Left renal cortex interstitium (tissue), 4 donors: Measurements from ENCODE around the gene ACBD3. TPM values are rescaled to one million over a fixed set of nuclear protein-coding genes. Genes with fewer than 3 reads are reported as not detected.

Source experiments
- DNase-seq, 4 donors: peaks; one replicate each; pipeline ENCODE4 v3.0.0-alpha.2; 2013; ENCODE audit warnings: low read depth in 4 of 4, low spot score in 2 of 4, missing footprints in 1 of 4
- polyA plus RNA-seq, 4 donors: library from polyadenylated mRNA; unstranded; fragments of 120-200 nt; gene quantifications; one replicate each; pipeline ENCODE4 v1.2.1, GENCODE V29; 2013; ENCODE audit not compliant: insufficient read length in 4 of 4

The ACBD3 gene
- 10 to 100 TPM; 47.3 to 65.4 (median 55.5) TPM for polyA plus RNA-seq

DNA sequence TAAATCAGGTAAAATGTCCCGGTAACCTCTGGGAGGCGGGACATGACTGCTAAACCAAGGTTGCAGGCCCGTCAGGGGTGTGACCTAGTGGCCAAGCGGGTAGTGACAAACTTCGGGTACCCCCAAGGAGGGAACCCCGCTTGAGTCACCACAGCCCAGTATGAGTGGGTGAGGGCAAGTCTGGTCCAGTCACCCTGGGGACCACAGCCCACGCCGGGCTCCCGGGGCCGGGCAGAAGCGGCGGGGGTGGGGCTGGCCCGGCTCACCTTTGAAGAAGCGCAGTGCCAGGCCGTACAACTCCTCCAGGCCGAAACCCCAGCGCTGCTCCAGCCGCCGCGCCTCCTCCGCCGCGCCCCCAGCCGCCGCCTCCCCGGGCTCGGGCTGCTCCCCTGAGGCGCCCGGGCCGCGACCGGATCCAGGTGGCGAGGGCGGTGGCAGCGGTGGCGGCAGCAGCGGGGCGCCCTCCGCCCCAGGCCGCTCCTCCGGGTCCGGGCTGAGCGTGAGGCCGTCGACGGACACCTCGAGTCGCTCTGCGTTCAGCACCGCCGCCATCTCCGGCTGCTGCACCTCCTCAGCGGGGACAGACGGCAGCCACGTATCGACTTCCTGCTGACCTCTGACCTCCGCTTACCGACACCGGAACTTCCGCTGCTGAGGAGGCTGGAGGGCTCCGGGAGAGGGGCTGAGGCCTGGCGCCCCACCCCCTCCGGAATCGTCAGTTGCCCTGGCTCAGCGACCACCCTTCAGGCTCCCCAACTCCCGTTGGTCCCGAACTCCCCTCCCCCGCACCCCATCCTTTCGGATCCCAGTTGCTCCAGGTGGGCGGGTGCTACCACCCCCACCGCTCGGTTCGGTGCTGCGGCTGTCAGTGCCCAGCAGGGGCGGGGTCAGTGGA lies at the start of gene ACBD3:
Gene ACBD3, minus strand, starts transcription at position 618 of the 895 bp plus-strand sequence. Its CDS starts 66 bp downstream, at position 552.
- DNase-seq: peak; percentile 72 to 91 (median 81)

DNA sequence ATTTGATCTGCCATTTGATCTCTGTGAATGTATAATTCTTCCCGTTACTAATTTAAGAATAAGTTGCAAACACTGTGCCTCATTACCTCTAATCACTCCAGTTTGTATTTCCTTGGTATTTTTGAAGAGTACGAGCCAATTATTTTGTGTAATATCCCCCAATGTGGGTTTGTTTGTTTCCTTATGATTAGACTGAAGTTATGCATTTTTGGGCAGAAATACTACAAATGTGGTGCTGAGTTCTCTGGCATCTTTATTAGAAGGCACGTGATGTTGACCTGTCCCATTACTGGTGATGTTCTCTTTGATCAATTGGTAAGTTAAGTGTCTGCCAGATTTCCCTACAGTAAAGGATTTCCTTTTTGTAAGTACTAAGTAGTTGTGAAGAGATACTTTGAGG lies 47.3 kb upstream of the ACBD3 start:
- no peak for DNase-seq

DNA sequence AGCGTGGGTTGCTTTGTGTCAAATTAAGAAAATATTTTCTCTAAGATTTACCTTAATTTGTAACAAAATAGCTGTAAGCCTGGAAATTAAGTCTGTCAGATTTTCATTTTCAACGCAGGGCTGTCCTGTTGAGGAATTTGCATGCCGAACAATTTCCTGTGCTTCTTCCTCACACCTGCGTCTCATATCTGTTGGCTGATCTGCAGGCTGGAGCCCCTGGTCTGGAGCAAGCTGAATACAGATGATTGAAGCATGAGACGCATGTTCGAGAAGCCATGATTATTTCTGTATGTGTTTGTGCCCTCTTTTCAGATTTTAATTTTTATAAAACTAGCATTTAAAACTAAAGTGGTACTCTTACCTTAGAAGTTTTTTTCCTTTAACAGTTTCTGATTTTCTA lies 46.8 kb upstream of the ACBD3 start:
- DNase-seq: no peak

DNA sequence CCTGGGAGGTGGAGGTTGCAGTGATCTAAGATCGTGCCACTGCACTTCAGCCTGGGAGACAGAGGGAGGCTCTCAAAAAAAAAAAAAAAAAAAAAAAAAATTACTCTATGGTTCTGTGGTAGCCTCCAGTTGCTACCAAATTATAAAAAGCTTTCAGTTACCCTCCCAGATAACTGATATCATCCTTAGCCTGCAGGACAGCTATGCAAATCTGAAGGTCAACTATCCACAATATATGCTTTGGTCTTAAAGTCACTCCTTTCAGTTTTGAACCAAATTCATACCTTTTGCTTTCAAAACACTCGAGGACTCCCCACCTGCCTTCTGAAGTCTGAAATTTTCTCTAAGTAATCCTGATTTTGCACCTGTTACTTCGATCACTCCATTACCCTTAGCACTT lies 40.1 kb upstream of the ACBD3 start:
- no peak for DNase-seq

- no peak for DNase-seq
These were observed 37.3 kb upstream of the ACBD3 start for GRCh38 chr1:226223786-226224244.

DNA sequence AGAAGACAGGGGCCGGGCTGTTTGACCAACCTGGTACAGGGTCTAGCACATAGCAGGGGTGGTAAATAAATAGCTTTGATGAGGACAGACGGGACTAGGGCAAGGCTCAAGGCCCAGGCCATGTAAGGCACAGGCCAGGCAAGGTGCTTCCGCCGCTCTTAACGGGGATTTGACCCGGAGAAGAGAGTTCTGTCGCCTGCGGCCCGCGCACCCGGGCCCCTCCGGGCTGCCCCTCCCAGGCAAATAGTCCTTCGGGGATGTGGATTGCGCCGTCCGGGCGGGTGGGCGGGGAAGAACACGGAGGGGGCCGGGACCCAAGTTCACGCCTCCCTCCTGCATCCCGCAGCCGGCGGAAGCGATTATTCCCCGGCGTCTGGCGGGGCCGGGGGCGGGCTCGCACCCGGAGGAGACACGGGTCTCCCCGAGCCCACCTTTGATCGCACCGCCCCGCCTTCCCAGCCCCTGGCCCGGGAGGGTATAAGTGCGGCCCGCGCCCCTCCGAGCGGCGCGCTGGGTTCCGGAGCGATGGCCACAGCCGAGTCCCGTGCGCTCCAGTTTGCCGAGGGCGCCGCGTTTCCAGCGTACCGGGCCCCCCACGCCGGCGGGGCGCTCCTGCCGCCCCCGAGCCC lies 36.7 kb upstream of the ACBD3 start, which contains the start of gene MIXL1:
Gene MIXL1, plus strand, starts transcription at position 508 of the 629 bp plus-strand sequence. Its CDS starts 18 bp downstream, at position 526.
- no peak for DNase-seq

GRCh38 chr1:226222686-226223085 lies 36.1 kb upstream of the ACBD3 start:
- DNase-seq: no peak

DNA sequence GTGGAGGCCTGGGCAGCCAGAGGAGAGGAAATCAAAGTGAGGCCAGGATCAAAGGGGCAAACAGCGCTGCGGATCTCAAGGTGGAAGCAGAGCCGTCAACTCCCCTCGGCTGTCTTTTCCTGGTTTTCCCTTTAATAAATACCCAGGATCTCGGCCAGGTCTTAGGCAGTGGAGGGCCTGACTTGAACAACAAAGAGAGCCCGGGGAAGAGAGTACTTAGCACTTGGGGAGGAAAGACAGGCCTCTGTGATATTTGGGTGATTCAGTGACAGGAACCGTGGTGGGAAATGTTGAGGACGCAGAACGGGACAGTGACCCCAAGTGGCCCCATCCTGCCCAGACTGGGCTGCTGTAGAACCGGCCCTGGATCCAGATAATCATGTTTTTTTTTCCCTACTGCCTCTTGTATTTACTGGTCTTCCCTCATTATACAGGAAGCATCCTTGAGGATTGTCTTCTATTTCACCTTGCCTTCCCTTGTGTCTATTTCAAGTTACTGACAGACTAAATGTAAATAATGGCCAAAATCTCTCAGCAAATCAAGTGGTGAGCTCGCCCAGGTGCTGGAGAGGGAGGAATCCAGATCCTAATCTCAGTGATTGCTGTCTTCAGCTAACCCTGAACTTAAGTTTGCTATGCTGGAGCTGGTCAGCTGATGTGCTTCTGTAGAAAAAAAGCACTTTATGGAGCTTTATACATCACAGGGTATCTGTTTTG lies 34.1 kb upstream of the ACBD3 start:
- DNase-seq: no peak

DNA sequence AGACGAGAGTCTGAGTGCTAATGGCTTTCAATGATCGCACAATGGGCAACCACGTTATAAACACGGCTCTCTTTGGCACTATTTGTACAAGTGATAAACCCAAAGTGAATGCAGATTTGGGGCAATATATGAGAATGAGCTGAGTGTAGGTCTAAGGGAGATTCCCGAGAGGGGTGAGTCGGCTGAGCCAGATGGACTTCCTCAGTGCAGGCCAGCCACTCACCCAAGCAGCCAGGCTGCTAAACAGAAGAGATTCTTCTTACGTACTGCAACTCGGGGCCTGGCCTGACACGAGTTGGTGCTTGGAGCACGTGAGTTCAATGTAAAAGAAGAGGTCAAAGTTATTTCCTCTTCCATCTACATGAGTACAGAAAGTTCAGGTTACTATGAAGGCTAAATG lies 30.7 kb upstream of the ACBD3 start:
- DNase-seq: no peak

DNA sequence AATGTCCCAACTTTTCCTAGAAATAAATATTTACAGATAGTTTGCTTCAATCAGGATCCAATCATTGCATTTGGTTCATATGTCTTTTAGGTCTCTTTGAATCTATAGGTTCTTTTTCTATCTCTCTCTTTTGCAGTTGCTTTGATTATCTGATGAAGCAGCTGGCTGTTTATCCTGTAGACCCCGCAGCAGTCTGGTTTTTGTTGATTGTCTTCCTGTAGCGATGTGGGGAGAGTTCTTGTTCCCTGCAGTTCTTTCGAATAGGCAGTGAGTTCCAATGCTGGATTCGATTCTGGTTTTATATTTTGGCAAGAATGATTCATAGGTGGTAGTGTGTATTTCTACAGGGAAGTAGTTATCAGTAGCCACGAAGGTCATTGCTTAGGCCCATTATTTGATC lies 29.5 kb upstream of the ACBD3 start:
- no peak for DNase-seq

- DNase-seq: no peak
These were observed 28.7 kb upstream of the ACBD3 start for GRCh38 chr1:226215239-226215638.

DNA sequence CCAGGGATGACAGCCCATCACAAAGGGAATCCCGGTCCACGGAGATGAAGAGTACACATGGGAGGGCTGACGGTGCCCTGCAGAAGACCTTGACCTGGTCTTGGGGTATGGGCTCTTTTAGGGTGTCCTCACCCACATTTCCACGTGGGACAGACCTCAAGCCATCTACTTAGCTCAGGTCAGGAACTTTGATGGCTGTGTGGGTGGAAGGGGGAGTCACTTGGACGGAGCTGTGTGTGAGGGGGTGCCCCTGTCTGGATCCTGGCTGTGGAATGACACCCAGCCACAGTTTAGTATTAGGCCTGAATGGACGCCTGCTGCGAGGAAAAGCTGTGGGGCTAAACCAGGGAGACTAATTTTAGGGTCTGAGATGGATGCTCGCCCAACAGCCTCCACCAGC lies 26.0 kb upstream of the ACBD3 start:
- DNase-seq: no peak

GRCh38 chr1:226211181-226211821 lies 24.8 kb upstream of the ACBD3 start:
- DNase-seq: no peak

- DNase-seq: no peak
These were observed 24.1 kb upstream of the ACBD3 start for GRCh38 chr1:226210571-226211176.

DNA sequence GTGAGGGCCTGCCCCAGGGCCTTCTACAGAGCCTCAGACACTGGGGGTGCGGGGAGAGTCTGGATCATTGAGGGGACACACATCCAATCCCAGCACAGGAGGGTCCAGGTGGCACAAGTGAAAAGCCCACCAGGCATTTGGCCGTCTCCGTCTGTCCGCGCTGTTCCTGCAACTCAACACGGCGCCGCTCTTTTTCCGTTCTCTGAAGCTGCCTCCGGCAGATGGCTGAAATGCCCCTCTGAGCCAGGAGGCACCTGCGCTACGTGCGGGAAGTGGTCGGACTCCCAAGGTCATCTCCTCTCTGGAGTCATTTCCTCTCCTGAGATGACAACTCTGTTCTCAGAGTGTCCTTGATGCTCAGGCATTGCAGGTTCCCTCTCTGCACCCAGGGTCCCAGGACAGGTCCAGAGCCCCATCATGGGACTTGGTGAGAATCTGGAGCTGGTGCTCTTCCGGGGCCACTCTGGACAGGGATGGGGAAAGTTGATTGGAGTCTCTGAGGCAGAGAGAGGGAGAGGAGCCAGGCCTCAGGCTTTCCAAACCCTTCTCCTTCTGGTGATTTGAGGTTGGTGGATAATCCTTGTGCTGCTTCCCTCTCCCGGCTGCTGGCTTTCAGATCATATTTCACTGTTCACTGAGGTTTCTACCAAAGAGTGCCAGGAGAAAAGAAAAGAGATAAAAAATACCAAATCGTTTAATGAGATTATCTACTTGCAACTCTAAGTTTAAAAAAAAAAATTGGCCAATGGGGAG lies 22.9 kb upstream of the ACBD3 start:
- no peak for DNase-seq

GRCh38 chr1:226207048-226207447 lies 20.5 kb upstream of the ACBD3 start:
- DNase-seq: no peak

DNA sequence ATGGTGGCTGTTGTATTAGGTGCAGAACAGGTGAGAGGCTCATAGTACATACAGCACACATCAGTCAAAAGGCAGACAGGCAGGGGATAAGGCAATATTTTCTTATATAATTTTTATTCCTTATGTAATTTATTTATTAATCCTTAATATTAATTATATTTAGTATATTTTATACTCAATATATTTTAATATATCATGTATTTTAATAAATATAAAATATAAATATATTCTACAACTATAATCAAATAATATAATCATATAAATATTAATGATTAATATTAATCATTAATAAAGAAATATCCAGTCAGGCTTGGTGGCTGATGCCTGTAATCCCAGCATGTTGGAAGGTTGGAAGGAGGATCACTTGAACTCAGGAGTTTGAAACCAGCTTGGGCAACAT lies 17.7 kb upstream of the ACBD3 start:
- DNase-seq: no peak

DNA sequence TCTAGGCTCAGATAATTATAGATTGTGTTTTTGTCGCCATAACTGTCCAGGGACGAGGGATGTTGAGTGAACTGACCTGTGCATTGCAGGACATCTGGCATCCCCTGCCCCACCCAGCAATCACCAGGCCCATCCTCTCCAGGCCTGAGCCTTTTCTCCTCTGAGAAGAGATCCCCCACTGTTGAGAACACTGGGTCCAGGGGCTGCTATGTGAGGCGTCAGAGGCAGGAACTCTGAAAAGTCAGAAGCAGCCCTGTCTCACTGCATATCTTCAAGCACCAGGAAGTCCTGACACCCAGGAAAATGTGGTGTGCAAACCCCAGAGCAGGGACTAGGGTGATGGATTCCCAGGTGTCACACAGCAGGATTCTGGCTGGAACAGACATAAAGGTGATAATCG lies 17.1 kb upstream of the ACBD3 start:
- no peak for DNase-seq

- no peak for DNase-seq
These were observed 16.7 kb upstream of the ACBD3 start for GRCh38 chr1:226203240-226203639.
